Stimulated activated CD8-positive, alpha-beta memory T cell treated with anti-CD3 and anti-CD28 coated beads, Interleukin-7, amount 100 ng/mL, for 48 hours (primary cell): Measurements from ENCODE around the gene LIFR.
"Not testable (repeated sequence)": the region's sequence is repeated elsewhere in the genome, so short reads cannot be mapped to it uniquely, and the experiment has no call there.

ENCODE experiments used
- DNase-seq, 2 donors: peaks; one replicate each; pipeline ENCODE4 v3.0.0-alpha.2; 2020; ENCODE audit warnings: low read depth in 1 of 2; ENCODE audit errors: extremely low read depth in 1 of 2

Gene LIFR, protein sequence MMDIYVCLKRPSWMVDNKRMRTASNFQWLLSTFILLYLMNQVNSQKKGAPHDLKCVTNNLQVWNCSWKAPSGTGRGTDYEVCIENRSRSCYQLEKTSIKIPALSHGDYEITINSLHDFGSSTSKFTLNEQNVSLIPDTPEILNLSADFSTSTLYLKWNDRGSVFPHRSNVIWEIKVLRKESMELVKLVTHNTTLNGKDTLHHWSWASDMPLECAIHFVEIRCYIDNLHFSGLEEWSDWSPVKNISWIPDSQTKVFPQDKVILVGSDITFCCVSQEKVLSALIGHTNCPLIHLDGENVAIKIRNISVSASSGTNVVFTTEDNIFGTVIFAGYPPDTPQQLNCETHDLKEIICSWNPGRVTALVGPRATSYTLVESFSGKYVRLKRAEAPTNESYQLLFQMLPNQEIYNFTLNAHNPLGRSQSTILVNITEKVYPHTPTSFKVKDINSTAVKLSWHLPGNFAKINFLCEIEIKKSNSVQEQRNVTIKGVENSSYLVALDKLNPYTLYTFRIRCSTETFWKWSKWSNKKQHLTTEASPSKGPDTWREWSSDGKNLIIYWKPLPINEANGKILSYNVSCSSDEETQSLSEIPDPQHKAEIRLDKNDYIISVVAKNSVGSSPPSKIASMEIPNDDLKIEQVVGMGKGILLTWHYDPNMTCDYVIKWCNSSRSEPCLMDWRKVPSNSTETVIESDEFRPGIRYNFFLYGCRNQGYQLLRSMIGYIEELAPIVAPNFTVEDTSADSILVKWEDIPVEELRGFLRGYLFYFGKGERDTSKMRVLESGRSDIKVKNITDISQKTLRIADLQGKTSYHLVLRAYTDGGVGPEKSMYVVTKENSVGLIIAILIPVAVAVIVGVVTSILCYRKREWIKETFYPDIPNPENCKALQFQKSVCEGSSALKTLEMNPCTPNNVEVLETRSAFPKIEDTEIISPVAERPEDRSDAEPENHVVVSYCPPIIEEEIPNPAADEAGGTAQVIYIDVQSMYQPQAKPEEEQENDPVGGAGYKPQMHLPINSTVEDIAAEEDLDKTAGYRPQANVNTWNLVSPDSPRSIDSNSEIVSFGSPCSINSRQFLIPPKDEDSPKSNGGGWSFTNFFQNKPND

GRCh38 chr5:38556599-38557307 lies at the start of gene LIFR:
TSS of gene LIFR (minus strand) at chr5:38556646. CDS start at chr5:38530647, 25,999 bp downstream.
- DNase-seq, result peak; percentile 2 to 23

DNA sequence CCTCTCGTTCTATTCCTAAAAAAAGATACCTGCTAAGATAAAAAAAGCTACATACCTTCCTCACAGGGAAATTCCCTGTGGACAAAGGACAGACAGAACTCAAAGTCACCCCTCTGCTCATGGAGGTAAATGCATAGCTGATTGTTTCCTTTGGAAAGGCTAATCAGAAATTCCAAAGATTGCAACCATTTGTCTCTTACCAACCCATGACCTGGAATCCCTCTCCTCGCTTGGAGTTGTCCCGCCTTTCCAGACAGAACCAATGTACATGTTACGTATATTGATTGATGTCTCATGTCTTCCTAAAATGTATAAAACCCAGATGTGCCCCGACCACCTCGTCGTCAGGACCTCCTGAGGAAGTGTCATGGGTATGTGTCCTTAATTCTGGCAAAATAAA lies 49.2 kb upstream of the LIFR start:
- DNase-seq, result no peak

DNA sequence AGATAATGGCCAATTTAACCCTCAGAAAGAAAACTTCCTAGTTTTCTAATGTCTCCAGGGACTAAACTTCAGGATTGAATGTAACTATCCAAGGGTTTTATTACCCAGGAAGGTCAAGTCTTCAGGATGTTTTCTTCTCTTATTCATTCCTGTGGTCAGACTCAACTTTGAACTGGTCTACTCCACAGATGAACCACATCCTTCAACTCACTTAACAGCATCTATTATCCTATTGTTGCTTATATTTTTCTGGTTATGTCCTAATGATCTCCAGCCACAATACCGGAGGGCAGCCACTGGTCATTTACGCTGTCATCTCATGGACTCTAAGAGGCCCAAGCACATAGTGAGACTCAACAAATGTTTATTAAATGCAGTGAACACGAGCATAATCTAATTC lies 47.2 kb upstream of the LIFR start:
- DNase-seq, result no peak

- DNase-seq, result no peak
Observed at GRCh38 chr5:38602641-38603040, 46.2 kb upstream of the LIFR start.

DNA sequence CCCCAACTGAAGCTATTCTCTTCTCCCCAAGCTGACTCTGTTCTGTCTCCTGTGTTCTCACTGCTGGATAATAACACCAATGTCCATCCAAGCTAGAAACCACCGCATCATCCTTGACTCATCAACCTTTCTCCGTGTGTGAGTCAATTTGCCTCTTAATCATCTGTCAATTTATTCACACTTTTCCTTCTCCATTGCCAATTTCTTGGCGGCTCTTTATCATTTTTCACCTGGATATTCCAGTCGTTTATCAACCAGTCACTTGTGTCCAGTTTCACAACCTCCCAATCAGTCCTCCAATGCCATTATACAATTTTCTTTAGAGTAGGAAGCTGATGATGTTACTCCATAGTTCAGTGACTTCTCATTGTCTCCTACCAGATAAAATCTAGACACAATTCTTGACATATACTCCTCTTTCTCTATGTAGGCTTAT lies 45.4 kb upstream of the LIFR start:
- DNase-seq, result no peak

DNA sequence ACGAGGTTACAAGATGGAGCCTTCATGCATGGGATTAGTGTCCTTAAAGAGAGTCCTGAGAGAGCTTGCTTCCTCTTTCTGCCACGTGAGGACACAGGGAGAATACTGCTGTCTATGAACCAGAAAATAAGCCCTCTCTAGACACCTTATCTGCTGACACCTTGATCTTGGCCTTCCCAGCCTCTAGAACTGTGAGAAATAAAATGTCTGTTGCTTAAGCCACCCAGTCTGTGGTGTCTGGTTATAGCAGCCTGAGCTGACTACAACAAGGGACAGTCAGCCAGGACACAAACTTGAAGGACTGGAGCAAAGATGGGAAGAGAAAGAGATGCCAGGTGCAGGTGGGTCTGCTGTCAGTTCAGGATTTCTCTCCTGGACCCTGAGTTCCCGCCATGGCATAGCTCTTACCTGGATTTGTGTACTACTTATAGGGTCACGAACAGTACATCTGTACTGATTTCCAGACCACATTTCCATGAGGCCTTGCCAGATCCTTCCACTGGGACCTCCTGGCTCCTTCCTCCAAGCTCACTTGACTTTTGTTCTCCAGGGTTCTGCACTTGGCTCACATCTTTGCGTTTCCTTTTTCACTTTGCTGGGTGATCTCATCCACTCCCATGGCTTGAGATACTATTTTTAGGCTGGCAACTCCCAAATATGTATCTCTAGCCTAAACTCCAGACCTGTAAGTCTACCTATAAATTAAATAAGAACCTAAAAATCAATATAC lies 44.9 kb upstream of the LIFR start:
- no peak for DNase-seq

DNA sequence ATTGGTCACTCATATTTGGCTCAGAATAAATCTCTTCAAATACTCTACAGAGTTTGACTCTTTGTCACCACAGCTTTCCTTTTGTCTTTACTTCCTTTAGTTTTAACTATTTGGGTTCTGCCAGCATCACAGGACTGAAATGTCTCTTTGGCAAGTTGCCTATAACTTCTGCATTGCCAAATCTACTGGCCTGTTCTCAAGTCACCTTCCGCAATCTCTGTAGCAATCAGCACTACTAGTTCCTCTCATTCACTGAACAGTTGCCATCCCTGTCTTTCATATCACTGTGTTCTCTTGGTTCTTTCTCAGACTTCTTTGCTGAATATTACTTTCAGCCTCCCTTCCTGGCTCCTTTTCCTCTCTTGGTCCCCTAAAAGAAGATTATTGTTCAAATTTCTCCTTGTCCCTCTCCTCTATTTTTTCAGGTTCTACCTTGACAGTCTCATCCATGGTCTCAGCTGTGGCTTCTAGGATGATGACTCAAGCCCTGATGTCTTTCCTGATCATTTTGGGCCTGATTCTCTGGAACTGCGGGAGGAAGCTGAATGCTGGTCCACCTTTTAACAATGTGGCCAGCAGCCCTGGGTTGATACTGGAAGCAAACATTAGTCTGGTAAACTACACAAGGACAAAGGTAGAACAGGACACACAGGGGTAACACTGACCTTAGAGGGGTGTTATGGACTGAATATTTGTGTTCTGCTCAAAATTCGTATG lies 44.0 kb upstream of the LIFR start:
- DNase-seq, result no peak

- DNase-seq, result not testable (repeated sequence)
Observed at GRCh38 chr5:38599751-38600150, 43.3 kb upstream of the LIFR start.

DNA sequence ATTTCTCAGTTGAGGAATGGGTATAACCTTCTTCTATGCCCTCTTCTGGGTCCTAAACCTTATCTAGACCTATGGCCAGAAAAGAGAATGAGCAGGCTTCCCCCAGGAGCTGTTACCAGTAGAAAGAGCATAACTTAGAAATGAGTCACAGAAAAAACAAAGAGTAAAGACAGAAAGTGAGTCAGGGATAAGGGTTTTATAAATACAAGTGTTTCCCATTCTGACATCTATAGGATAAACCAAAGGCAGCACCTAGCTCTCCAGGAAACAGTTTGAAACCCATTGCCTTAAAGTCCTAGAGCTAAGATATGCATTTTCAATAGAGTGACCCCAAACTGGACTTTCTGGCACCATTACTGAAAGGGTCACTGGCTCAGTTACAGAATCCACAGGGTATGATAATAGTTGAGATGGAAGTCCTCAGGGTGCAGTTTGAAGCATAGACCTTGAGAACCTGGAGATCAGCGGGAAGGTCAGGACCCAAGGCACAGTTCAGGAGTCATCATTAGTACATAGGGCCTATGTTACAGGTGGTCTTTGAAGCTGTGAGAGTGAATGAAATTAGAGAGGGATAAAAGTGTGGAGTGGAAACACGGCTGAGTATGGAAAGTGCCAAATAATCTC lies 42.7 kb upstream of the LIFR start:
- DNase-seq, result no peak

DNA sequence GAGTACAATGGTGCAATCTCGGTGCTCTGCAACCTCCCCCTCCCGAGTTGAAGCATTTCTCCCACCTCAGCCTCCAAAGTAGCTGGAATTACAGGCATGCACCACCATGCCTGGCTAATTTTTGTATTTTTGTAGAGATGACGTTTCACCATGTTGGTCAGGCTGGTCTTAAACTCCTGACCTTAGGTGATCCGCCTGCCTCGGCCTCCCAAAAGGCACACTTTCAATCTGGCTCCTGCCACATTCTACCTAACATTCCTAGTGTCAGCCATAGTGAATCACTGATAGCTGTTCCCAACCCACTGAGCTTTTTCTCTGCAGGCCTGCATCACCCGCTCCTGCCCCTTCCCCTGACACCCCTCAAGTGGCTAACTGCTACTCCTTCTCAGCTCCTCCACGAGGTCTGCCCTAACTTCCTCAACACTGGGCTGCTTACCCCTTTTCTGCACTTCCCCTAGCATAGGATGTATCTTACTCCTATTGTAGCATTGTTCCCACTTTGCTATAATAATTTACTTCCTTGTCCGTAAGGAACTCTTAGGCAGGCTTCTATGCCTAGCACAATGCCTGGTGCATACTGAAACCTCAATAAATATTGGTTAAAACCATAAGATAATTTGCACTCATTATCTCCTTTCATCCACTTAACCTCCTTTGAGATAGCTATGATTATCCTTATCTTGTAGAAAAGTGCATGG lies 42.0 kb upstream of the LIFR start:
- DNase-seq, result no peak

- DNase-seq, result no peak
Observed at GRCh38 chr5:38596981-38597380, 40.5 kb upstream of the LIFR start.

DNA sequence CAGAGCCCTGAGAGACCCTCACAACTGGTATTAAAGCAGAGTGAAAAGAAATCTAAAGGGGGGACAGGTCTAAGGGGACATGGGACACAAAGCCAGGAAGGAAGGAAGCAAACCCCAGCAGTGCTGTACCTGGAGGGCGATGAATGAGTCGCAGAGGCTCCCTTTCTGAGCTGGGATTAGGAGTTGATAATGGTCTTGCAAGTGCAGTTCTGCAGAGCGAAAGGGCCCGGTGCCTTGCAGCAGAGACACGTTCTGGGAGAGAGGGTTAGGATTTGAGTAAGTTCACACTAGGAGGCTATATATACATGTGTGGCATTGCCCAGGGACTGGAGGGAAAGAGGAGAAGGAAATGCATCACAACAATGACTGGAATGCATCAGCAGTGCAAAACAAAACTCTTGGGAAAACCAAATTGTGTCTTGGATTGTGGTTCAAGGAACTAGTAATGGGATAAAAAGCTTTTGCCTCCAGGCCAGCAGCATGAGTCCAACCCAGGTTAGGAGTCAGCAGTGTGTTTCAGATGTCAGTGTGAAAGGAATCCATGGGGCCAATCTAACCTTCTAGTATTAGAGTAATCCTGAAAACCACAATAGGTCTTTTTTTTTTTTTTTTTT lies 38.8 kb upstream of the LIFR start:
- no peak for DNase-seq

- no peak for DNase-seq
Observed at GRCh38 chr5:38593959-38594358, 37.5 kb upstream of the LIFR start.

- no peak for DNase-seq
Observed at GRCh38 chr5:38591523-38591849, 35.0 kb upstream of the LIFR start.

DNA sequence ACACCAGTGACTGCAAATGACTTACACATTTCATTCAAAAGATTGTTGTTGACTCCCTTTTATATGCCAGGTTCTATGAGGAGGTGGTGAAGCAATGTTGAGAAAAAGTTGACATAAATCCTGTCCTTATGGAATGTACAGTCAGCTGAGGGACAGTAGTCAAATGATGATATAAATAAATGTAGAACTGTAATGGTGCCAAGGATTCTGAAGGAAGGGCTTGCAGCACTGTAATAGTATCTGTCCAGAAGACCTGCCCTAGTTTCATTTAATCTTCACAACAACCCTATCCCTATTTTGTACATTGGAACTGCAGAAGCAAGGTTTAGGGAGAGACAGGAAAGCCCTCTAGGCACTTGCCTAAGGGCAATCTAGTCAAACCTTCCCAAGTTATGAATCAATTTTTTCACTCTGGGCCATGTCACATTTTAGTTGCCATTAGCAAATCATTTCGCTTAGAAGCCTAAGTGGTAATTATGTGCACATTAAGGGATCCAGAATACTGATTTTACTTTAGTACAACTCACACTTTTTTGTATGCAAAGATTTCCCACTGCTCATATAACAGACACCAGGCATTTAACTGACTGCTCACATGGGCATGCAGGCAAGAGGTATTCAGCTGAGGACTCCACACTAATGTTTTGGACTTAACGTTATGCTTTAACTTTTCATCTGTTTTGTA lies 34.5 kb upstream of the LIFR start:
- DNase-seq, result no peak

- DNase-seq, result no peak
Observed at GRCh38 chr5:38589629-38590028, 33.2 kb upstream of the LIFR start.

GRCh38 chr5:38585816-38586215 lies 29.4 kb upstream of the LIFR start:
- DNase-seq, result no peak

GRCh38 chr5:38583500-38583899 lies 27.1 kb upstream of the LIFR start:
- DNase-seq, result no peak
